HL-60/S4 (cell line): ENCODE data around the gene SDF2L1.

Source experiments
- in situ Hi-C: fragments of 300-500 bp; cut with MboI; formaldehyde crosslinking; loops from 2 replicates; pipeline ENCODE4 v1.14.3; 2022; ENCODE audit warnings: low sequenced_read_pairs

SDF2L1 gene

GRCh38 chr22:21621025-21621424 lies 21.1 kb upstream of the SDF2L1 start:
- in situ Hi-C loops, result no loop called here

DNA sequence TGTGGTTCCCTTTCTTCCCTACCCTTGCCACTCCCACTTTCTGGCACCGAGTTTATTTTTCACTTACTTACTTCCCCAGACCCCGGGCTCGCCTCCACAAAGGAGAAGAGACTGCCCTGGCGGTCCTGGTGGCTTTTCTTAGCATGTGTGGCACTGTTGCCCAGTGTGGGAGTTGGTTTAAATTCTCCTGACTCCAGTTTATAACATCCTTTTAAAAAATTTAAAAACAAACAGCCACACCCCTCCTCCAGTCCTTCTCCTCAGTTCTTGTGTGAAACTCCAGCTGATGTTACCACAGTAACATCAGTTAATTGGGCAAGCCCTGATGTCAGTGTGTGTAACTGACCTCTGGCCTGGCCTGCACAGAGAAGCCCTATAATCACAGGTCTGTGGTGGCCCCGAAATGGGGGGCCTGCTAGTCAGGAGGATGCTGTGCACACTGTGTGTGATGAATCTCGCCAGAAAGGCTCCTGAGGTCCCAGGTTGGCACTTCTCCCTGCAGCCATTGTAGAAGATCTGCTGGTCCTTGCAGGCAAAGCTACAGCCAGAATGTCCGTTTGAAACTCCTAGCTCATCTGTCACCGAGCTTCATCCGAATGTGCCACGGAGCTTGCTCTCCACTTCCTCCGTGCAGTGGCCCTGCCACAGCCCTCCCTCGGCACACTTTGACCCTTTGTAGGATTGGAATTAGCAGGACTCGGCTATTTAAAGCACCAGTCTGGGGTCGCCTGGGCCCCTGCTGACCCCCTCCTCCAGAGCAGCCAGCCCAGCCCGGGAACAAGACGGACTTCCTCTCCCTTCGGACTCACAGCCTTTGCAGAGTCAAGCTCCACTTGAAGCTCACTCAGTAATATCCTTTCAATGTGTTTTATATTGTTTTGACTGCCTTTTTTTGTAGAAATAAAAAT lies 19.8 kb upstream of the SDF2L1 start:
- in situ Hi-C loops, result no loop called here

DNA sequence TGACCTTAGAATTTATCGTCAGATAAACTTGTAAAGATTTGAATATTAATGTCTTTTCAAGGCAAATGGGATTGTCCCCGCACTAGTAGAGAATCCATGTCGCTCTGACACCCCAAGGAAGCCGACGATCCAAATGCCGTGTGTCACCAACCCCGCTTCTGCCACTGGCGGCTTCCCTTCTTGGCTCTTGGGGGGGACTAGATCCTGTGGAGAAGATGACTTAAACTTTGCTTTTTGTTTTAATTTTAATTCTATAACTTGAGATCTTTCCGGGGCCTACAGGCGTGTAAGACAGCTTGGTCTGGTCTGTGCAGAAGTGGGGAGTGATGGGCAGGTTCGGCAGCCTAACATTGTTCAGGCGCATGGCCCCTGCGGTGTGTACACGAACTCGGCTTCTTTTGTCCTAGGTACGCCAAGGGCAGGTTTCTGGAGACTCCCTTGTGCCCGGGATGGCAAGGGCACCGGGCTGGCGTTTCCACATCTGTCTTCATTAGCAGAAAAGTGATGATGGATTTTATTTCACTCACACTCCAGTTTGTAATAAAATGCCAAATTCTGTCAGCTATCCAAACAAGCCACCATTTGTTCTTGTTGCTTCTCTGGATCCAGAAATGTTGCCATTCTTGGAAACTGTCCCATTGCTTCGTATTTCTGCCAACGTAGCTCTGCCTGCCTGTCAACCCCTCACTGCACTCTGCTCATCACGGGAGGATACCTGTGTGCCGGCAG lies 19.0 kb upstream of the SDF2L1 start:
- in situ Hi-C loops, result no loop called here

GRCh38 chr22:21623648-21623970 lies 18.5 kb upstream of the SDF2L1 start:
- in situ Hi-C loops, result no loop called here

DNA sequence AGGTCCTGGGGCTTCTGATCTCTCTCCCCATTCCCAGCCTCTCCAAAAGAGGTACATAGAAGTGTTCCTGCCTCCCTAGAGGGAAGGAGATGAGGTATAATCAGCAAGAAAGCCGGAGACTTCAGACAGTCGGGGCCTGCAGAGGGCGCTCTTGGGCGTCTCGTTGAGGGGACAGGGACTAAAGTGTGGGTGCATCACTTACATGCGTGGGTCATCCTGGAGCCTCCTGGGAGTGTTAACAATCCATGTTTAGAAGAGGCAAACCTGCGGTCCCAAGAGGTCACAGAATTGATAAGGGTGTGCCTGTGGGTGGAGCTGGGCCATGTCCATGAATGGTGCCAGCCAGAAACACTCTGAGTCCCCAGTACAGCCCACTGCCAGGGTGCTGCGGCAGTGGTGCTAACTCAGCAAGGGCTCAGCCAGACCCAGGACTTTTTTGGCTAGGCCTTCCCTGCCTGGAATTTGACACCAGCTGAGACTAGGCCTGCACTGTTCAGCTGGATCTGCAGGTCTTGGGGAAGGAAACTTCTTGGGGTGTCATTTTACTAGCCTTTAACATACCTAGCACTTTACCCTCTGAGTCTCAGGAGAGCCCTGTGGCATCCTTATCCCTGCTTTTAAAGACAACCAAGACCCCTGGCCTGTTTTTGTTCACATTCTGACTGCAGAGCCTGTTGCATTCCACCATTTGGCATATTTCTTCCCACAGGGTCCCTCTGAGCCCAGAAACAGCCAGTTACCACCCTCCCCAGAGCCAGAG lies 17.8 kb upstream of the SDF2L1 start:
- in situ Hi-C loops, result no loop called here

DNA sequence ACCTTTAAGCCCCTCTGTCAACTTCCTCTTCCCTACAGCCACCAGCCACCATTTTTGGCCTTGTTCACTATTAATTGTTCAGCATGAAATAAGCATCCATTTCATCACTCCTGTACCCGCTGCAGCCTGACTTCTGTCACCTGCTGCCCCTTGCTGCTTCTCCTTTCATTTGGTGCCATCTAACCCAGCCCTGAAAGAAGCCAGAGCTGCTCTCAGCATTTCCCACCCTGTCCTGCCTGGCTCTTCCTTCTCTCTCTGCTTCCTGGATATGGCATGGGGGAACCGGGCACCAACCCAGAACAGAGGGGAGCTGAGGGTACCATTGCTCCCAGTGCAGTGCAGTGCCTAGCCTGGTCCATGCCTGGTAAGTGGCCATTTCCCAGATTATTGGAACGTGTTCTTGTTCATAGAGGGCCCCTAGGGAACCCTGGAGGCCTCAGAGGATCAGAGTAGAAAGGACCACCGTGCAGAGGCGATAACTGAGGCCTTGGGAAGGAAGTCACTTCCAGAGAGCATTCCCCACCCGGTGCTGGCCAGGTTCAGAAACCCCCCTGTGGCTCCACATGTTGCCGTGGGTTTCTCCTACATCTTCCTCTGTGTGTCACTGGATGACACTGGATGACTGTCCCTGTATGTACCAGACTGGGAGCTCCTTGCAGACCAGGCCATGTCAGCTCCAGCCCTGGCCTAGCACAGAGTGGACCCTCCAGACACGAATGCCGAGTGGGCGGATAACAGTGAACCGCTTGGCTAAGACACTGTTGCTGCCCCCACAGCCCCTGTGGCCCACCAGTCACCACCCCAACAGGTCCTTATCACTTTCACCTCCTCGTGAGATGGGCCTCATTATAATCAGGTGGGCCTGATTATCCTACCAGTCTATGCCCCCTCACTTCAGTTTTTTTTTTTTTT lies 17.0 kb upstream of the SDF2L1 start:
- in situ Hi-C loops, result no loop called here

DNA sequence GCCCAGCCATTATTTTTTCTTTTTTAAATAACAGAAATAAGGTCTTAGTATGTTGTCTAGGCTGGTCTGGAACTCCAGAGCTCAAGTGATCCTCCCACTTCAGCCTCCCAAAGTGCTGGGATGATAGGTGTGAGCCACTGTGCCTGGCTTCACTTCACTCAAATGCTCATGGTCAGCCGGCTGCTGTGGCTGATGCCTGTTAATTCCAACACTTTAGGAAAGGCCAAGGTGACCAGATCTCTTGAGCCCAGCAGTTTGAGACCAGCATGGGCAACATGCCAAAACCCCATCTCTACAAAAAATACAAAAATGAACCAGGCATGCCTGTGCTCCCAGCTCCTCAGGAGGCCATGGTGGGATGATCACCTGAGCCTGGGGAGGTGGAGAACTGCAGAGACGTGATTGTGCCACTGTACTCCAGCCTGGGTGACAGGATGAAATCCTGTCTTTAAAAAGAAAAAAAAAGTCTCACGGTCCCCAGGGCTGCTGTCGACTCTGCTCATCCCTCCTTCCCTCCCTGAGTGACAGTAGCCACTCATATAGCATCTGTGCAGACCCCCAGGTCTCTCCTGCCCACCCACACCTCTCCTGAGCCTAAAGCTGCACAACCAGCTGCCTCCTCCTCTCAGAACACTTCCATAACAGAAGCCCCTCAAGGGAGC lies 15.9 kb upstream of the SDF2L1 start:
- in situ Hi-C loops, result no loop called here

DNA sequence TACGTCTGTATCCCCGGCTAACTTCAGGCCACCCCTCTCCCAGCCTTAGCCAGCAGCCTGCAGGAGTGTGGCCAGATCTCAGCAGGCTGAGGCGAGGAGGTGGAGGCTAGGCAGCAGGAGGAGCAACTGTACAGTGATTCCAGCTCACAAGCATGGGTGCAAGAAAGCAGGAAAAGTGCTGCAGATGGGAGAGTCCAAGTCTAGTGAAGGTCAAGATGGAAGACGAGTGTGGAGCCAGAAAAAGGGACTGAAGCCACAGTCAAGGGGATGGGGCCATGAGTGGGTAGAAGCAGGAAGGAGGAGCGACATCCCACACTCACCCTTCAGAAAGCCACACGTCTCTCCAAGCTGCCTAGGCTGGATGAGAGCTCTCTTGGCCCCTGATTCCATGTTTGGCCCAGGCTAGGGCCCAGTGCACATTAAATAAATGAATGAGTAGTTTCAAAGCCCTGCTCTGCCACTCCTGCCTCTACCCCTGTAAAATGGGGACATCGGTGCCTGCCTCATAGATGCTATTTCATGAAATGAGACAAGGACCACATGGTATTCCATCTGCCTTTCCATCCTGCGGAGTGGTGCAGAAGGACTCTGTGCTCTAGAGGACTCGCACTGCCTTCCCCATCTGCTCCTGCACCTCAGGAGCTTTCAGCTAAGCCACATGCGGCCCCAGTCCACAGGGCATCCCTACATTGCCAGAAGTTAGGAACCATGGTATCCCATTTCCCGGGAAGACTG lies 15.2 kb upstream of the SDF2L1 start:
- in situ Hi-C loops, result no loop called here

- in situ Hi-C loops, result no loop called here
Measured at GRCh38 chr22:21628386-21629254, 13.5 kb upstream of the SDF2L1 start.

GRCh38 chr22:21629255-21630149 lies 12.6 kb upstream of the SDF2L1 start, which contains the start of gene YDJC:
Gene YDJC, minus strand, starts transcription at chr22:21630022. Its CDS starts 8 bp downstream, at chr22:21630014.
- in situ Hi-C loops, result no loop called here

DNA sequence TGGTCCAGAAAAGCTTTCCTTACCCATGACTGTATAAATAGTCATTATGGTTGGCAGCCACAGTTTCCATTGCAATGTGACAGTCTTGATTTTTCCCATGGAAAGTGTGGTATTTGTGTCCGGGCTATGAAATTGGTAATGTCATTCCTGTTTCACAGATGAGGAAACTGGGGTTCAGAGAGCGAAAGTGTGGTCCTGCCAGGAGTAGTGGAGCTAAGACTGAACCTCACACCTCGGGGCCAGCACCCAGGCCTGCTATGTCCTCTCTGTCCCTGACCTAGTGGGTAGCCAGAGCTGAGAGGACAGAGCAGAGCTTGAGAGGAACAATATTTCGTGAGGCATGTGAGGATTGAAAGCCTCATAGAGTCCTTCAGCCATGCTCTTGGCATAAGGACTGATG lies 11.1 kb upstream of the SDF2L1 start:
- in situ Hi-C loops, result no loop called here

DNA sequence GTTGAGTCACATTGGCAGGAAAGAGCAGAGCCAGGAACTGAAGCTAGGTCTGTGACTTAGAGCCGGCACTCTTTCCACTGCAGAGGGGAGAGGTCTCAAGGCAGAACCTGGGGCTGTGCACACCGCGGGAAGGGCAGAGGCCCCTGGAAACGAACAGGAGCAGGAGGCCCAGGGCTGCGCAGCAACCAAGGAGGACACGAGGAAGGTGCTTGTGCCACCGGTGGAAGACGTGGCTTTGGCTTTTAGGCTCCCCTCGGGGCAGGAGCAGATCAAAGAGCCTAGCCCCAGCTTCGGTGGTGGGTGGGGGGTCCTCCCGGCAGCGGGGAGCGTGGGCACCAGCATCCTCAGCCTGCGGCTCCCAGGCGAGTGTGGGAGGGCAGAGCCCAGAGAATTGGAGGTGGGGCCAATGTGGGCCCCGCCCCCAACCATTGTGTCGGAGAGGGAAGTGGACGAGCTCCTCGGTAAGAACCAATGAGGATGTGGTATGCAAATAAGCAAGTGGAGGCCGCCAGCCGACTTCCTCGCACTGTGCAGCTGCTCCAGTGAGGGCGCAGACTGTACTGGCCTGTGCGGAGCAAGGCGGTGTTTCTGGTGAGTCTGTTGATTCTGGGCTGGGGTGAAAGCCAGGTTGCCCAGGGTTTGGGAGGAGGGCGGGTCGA lies 9.7 kb upstream of the SDF2L1 start, which contains the start of gene CCDC116:
TSS of gene CCDC116 (plus strand) at position 524 of the 659 bp plus-strand sequence. CDS start 422 bp downstream, outside the sequence.
- in situ Hi-C loops, result no loop called here

- in situ Hi-C loops, result no loop called here
Measured at GRCh38 chr22:21632931-21633330, 9.2 kb upstream of the SDF2L1 start.

DNA sequence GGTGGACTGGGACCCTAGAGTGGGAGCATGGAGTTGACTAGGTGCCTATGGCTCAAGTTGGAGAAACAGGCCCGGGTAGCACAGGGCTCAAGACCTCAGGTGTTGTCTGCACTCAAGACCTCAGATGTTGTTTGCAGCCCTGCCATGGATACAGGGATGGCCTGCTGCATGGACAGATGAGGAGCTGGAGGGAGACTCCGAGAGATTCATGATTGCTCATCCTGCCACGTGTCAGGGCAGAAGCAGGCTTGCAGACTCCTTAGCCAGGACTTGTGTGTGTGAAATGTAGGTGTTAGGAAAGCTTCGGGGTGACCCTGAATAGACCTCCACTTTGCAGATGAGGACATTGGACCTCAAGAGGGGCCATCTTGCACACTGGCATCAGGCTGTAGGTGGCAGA lies 8.6 kb upstream of the SDF2L1 start:
- in situ Hi-C loops, result no loop called here

DNA sequence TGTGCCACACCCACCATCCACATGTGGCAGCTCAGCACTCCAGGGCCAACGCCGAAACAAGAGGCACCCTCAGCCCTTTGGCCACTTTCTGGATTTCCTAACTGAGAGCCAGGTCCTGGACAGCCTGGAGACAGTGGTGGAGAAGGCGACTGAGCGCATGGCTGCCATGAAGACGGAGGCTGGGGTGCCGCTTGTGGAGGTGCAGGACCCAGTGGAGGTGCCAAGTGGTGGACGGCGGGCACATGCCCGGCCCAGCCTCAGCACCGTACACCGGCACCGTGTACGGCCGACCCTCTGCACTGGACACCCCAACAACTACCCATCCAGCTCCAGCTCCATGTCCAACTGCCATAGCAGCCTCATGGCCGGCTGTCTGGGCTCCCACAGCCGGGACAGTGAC lies 8.0 kb upstream of the SDF2L1 start:
- in situ Hi-C loops, result no loop called here

DNA sequence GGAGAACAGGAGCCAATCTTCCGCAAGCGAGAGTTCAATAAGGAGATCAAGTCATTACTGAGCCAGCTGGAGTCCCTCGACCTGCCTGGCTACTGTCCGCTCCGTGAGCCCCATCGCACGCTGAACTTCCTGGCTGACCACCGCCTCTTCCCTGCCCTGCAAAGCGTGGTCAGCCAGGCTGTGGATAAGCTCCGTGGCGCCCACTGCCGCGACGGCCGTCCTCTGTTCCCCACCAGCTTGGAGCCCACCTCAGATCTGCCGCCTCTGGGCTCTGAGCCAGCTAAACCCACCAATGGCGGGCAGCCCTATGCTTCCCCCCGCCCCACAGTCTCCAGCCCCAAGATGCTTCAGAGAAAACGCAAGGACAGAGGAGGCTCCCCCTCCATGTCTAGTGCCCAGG lies 7.3 kb upstream of the SDF2L1 start:
- in situ Hi-C loops, result no loop called here
